ENCODE measurements around the gene ANKRD13A. TPM values are rescaled to one million over a fixed set of nuclear protein-coding genes. Genes with fewer than 3 reads are reported as not detected.
"Not testable (repeated sequence)": the region's sequence is repeated elsewhere in the genome, so short reads cannot be mapped to it uniquely, and the experiment has no call there.

The ANKRD13A gene
- total and polyA plus RNA-seq, 11 donors: 8.4 to 80.6 (median 24.4) TPM

- Histone ChIP-seq H3K36me3 (peaks cover 0 to 14% (median 10%) of the 10 kb centered on the region in 9 donors), H3K9me3 (peaks cover 0 to 17% (median 0%) of the 10 kb centered on the region in 12 donors), H3K27ac (no peak overlapping the region), H3K4me1 (peaks cover 0 to 24% (median 0%) of the 10 kb centered on the region in 12 donors), H3K4me3 (no peak overlapping the region), H3K27me3 (no peaks in the 10 kb centered on the region)
- TF ChIP-seq CTCF (IDR thresholded peaks at IDR 0.05) (no peak), POLR2A (IDR thresholded peaks at IDR 0.05) (no peak)
- ATAC-seq (no peak), DNase-seq (no peak)
- intact Hi-C loops (cut with DNase I): no loop called here
Measured at GRCh38 chr12:110007881-110008280, 8.7 kb downstream of the ANKRD13A start.

GRCh38 chr12:110008681-110009398 is 9.6 kb downstream of the ANKRD13A start:
- H3K27me3 ChIP-seq; DNase-seq; ATAC-seq; intact Hi-C loops (cut with DNase I); H3K27ac ChIP-seq; H3K4me3 ChIP-seq: not testable (repeated sequence)
- Histone ChIP-seq H3K4me1 (peaks cover 0 to 24% (median 0%) of the 10 kb centered on the region in 12 donors), H3K9me3 (peaks cover 0 to 17% (median 0%) of the 10 kb centered on the region in 12 donors), H3K36me3 (peaks cover 0 to 21% (median 16%) of the 10 kb centered on the region in 9 donors)
- 97% methylated on average over 15 of the region's 15 CpGs for WGBS, 4 donors

- peaks cover 0 to 41% (median 33%) of the 10 kb centered on the region in 9 donors for H3K36me3 ChIP-seq
- no peak for DNase-seq
Measured at GRCh38 chr12:110010853-110011723, 11.9 kb downstream of the ANKRD13A start.

GRCh38 chr12:110012137-110012536 is 12.9 kb downstream of the ANKRD13A start:
- H3K27ac ChIP-seq: peak overlapping the region in 1 of 12 donors; percentile 71
- no peak for DNase-seq

More at GRCh38 chr12:110010853-110011723, 11.9 kb downstream of the ANKRD13A start:
- WGBS, 4 donors: 94 to 95% (median 94%) methylated on average over 13 of the region's 13 CpGs
- Histone ChIP-seq H3K4me3 (no peak overlapping the region), H3K9me3 (peaks cover 0 to 17% (median 0%) of the 10 kb centered on the region in 12 donors), H3K4me1 (peaks cover 0 to 41% (median 0%) of the 10 kb centered on the region in 12 donors), H3K27ac (peak overlapping the region in 1 of 12 donors; percentile 71), H3K27me3 (no peaks in the 10 kb centered on the region)
- ATAC-seq: no peak
- intact Hi-C loops (cut with DNase I): no loop called here
- TF ChIP-seq CTCF (IDR thresholded peaks at IDR 0.05): no peak
- TF ChIP-seq POLR2A (IDR thresholded peaks at IDR 0.05): no peak

More at GRCh38 chr12:110012137-110012536, 12.9 kb downstream of the ANKRD13A start:
- Histone ChIP-seq H3K4me1 (peaks cover 0 to 41% (median 0%) of the 10 kb centered on the region in 12 donors), H3K27me3 (no peaks in the 10 kb centered on the region), H3K36me3 (peaks cover 0 to 51% (median 44%) of the 10 kb centered on the region in 9 donors), H3K9me3 (peaks cover 0 to 6% (median 0%) of the 10 kb centered on the region in 12 donors), H3K4me3 (no peak overlapping the region)
- no peak for TF ChIP-seq CTCF (IDR thresholded peaks at IDR 0.05)
- TF ChIP-seq POLR2A (IDR thresholded peaks at IDR 0.05): no peak
- peak in 1 of 4 donors; percentile 34 for ATAC-seq
- intact Hi-C loops (cut with DNase I): no loop called here
- WGBS, 4 donors: 85 to 92% (median 87%) methylated on average over 6 of the region's 6 CpGs
